Measurements from ENCODE around the gene XRRA1.

XRRA1 gene

GRCh38 chr11:74847895-74848294 lies 101.0 kb downstream of the XRRA1 start:
- H3K4me3 ChIP-seq (replicated peaks; ENCODE audit: low read depth, low read length), result no peak overlapping the region
- DNase-seq (ENCODE audit: low read depth), result no peak
- TF ChIP-seq CTCF (IDR thresholded peaks at IDR 0.05; ENCODE audit: low read length, missing control alignments), result no peak

- no peak for TF ChIP-seq CTCF (IDR thresholded peaks at IDR 0.05; ENCODE audit: low read length, missing control alignments)
- no peak overlapping the region for H3K4me3 ChIP-seq (replicated peaks; ENCODE audit: low read depth, low read length)
- no peak for DNase-seq (ENCODE audit: low read depth)
Measured at GRCh38 chr11:74847395-74847794, 101.5 kb downstream of the XRRA1 start.

- no peak overlapping the region for H3K4me3 ChIP-seq (replicated peaks; ENCODE audit: low read depth, low read length)
- TF ChIP-seq CTCF (IDR thresholded peaks at IDR 0.05; ENCODE audit: low read length, missing control alignments), result peak; percentile 13
- peak; percentile 15 for DNase-seq (ENCODE audit: low read depth)
Measured at GRCh38 chr11:74846770-74847169, 102.1 kb downstream of the XRRA1 start.

GRCh38 chr11:74845978-74846517 lies 102.8 kb downstream of the XRRA1 start:
- H3K4me3 ChIP-seq (replicated peaks; ENCODE audit: low read depth, low read length), result no peak overlapping the region
- TF ChIP-seq CTCF (IDR thresholded peaks at IDR 0.05; ENCODE audit: low read length, missing control alignments), result no peak

GRCh38 chr11:74844865-74845264 lies 104.0 kb downstream of the XRRA1 start:
- H3K4me3 ChIP-seq (replicated peaks; ENCODE audit: low read depth, low read length), result no peak overlapping the region
- TF ChIP-seq CTCF (IDR thresholded peaks at IDR 0.05; ENCODE audit: low read length, missing control alignments), result no peak
- DNase-seq (ENCODE audit: low read depth), result no peak

More at GRCh38 chr11:74845978-74846517, 102.8 kb downstream of the XRRA1 start:
- no peak for DNase-seq (ENCODE audit: low read depth)

GRCh38 chr11:74844072-74844471 lies 104.8 kb downstream of the XRRA1 start:
- no peak for TF ChIP-seq CTCF (IDR thresholded peaks at IDR 0.05; ENCODE audit: low read length, missing control alignments)
- no peak overlapping the region for H3K4me3 ChIP-seq (replicated peaks; ENCODE audit: low read depth, low read length)
- no peak for DNase-seq (ENCODE audit: low read depth)

GRCh38 chr11:74842967-74843366 lies 105.9 kb downstream of the XRRA1 start:
- no peak overlapping the region for H3K4me3 ChIP-seq (replicated peaks; ENCODE audit: low read depth, low read length)
- TF ChIP-seq CTCF (IDR thresholded peaks at IDR 0.05; ENCODE audit: low read length, missing control alignments), result no peak
- DNase-seq (ENCODE audit: low read depth), result no peak
